ENCODE data around the gene PUM2. TPM values are rescaled to one million over a fixed set of nuclear protein-coding genes. Genes with fewer than 3 reads are reported as not detected.

The PUM2 gene
- total and polyA plus RNA-seq, 2 of the 8 experiments (the other 6 are each of a cell fraction or from before 2014, with no cell fraction given): 46.6 to 114 TPM

DNA sequence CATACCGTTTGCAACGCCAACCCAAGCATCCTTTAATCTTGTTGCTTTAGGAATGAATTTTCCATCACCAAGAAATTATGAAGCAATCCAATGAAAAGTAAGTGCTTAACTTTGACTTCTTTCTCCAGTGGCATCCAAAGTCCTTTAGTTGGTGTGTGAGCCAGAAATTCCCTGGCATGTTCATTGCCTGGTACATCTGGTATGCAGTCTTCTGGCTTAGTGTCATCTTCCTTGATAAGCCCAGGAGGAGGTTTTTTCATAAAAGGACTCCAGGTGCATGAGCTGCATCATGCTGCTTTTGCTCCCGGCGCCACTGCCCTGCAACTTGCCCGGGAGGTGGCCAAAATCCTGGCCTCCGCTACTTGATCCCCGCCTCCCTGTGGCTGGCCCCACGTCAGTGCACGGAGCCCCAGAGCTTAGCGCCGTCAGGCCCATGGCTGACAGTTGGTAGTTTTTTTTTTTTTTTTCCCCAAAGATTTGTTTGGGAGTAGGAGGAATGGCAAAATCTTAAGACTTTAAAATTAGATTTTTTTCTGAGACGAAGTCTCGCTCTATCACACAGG lies 58.7 kb downstream of the PUM2 start:
- no peak overlapping the region for H3K27ac ChIP-seq (ENCODE audit: low read depth, low read length)
- no peak overlapping the region for H3K23ac ChIP-seq (ENCODE audit: insufficient read length)
- H3K9ac ChIP-seq (replicated peaks in 1 of 4; ENCODE audit: extremely low read depth in 1 of 4, low read depth in 3 of 4, low read length in 3 of 4): no peak overlapping the region
- H2BK120ac ChIP-seq (replicated peaks; ENCODE audit: low read depth, low read length): no peak overlapping the region
- no peak overlapping the region for H2BK15ac ChIP-seq (ENCODE audit: low read length)
- POLR2A ChIA-PET (ENCODE audit: partially characterized antibody): interaction anchor here (0.6 to 1.6 kb wide), 2 partner anchors 9 to 70 kb away, joined by 3 to 4 read pairs; no protein-coding TSS in a partner anchor
- H3K27me3 ChIP-seq (replicated peaks in 1 of 4; ENCODE audit: control insufficient read depth in 3 of 4, extremely low read depth in 1 of 4, insufficient read depth in 3 of 4, low read length in 3 of 4): no peaks in the 10 kb centered on the region
- peaks cover 0 to 6% (median 1%) of the 10 kb centered on the region in 4 experiments; a peak in 2 of 7 replicates for H3K4me1 ChIP-seq (replicated peaks in 1 of 4; ENCODE audit: control insufficient read depth in 3 of 4, insufficient read depth in 4 of 4, low read length in 3 of 4)
- no peak overlapping the region for H2BK20ac ChIP-seq (ENCODE audit: low read length)
- CTCF ChIA-PET (ENCODE audit: partially characterized antibody): interaction anchor here (0.6 to 3.4 kb wide), 23 partner anchors 8 to 357 kb away, joined by 3 to 24 read pairs (median 7); partner anchors contain the start of genes SDC1 and WDR35
- no peaks in the 10 kb centered on the region for H3K79me1 ChIP-seq (ENCODE audit: low read depth, low read length)
- H4K5ac ChIP-seq (ENCODE audit: insufficient read length, low read depth, low read length): no peak overlapping the region
- no peak overlapping the region for H4K8ac ChIP-seq (ENCODE audit: extremely low read depth, insufficient read depth, low read length)
- peaks cover 10 to 58% (median 28%) of the 10 kb centered on the region in 4 experiments for H3K36me3 ChIP-seq (ENCODE audit: control insufficient read depth in 2 of 4, insufficient read depth in 4 of 4, low read length in 3 of 4)
- H3K56ac ChIP-seq (replicated peaks; ENCODE audit: insufficient read length, low read depth, low read length): no peak overlapping the region
- peaks cover 2 to 5% of the 10 kb centered on the region in 2 experiments for H4K20me1 ChIP-seq (replicated peaks in 1 of 2; ENCODE audit: control insufficient read depth in 1 of 2, insufficient read depth in 2 of 2, low read length in 2 of 2)
- FAIRE-seq: no peak
- no peak overlapping the region for H3K4me3 ChIP-seq (ENCODE audit: extremely low read depth in 1 of 4, insufficient read depth in 2 of 4, low read depth in 3 of 4, low read length in 4 of 4)
- H3K23me2 ChIP-seq (ENCODE audit: low read depth, low read length): no peaks in the 10 kb centered on the region
- H2AK5ac ChIP-seq (ENCODE audit: low read depth, low read length): no peak overlapping the region
- H2BK12ac ChIP-seq (ENCODE audit: low read depth, low read length): no peak overlapping the region
- H2BK5ac ChIP-seq (ENCODE audit: low read depth, low read length): no peak overlapping the region
- H3K9me3 ChIP-seq (ENCODE audit: insufficient read depth in 2 of 2, low read depth in 1 of 2, low read length in 1 of 2): no peaks in the 10 kb centered on the region
- H3K4ac ChIP-seq (replicated peaks; ENCODE audit: insufficient read length, low read depth, low read length): no peak overlapping the region
- no peak overlapping the region for H2AFZ ChIP-seq (ENCODE audit: low read length)
- DNase-seq (ENCODE audit: low read depth in 1 of 2, low spot score in 2 of 2): no peak
- H3K18ac ChIP-seq (ENCODE audit: extremely low read depth, low read length): no peak overlapping the region
- no peak overlapping the region for H3K14ac ChIP-seq (ENCODE audit: insufficient read length)
- 93% methylated on average over 13 of the region's 13 CpGs; no CpG with 5 or more reads in 1 of the 2 experiments for WGBS, 2 experiments (ENCODE audit: extremely low coverage in 1 of 2, insufficient coverage in 1 of 2, insufficient read length in 1 of 2, insufficient replicate concordance in 2 of 2, low coverage in 1 of 2, low lambda C conversion rate in 2 of 2, missing lambda C conversion rate in 1 of 2)
- no peak overlapping the region for H3K4me2 ChIP-seq (ENCODE audit: insufficient read depth in 1 of 2, low read depth in 2 of 2, low read length in 2 of 2)
- no peak overlapping the region for H4K91ac ChIP-seq (replicated peaks; ENCODE audit: insufficient read length, low read length)
- H3K79me2 ChIP-seq (ENCODE audit: control insufficient read depth in 1 of 2, insufficient read depth in 2 of 2, low read length in 2 of 2): peaks cover 0 to 25% of the 10 kb centered on the region in 2 experiments; a peak in 2 of 4 replicates
- TF ChIP-seq SRF (IDR thresholded peaks at IDR 0.05; ENCODE audit: low read depth, low read length) (no peak), BACH1 (IDR thresholded peaks at IDR 0.05; ENCODE audit: low read length) (no peak), KDM5A (IDR thresholded peaks at IDR 0.05; ENCODE audit: low read length) (no peak), GABPA (IDR thresholded peaks at IDR 0.05; ENCODE audit: borderline replicate concordance, insufficient read depth, low read length) (no peak), SUZ12 (IDR thresholded peaks at IDR 0.05; ENCODE audit: low read length) (no peak), HDAC2 (IDR thresholded peaks at IDR 0.05; ENCODE audit: borderline replicate concordance in 1 of 2, low read depth in 2 of 2, low read length in 2 of 2) (no peak), POU5F1 (IDR thresholded peaks at IDR 0.05; ENCODE audit: low read depth, low read length) (no peak), EGR1 (IDR thresholded peaks at IDR 0.05; ENCODE audit: borderline replicate concordance, low read depth, low read length) (no peak), RNF2 (IDR thresholded peaks at IDR 0.05; ENCODE audit: borderline replicate concordance, low read depth, low read length, missing control alignments, poor library complexity, severe bottlenecking) (no peak), FOSL1 (IDR thresholded peaks at IDR 0.05; ENCODE audit: insufficient read depth, low read depth, low read length) (no peak), ZNF274 (IDR thresholded peaks at IDR 0.05; ENCODE audit: borderline replicate concordance, extremely low read depth, low read length) (no peak)
- TF ChIP-seq, protein P1, sequence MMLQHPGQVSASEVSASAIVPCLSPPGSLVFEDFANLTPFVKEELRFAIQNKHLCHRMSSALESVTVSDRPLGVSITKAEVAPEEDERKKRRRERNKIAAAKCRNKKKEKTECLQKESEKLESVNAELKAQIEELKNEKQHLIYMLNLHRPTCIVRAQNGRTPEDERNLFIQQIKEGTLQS (IDR thresholded peaks at IDR 0.05; ENCODE audit: insufficient read depth, low read depth, low read length): no peak

All from H1 (cell line).